GM12878 (cell line): ENCODE measurements around the gene MFN2. TPM values are rescaled to one million over a fixed set of nuclear protein-coding genes. Genes with fewer than 3 reads are reported as not detected.

ENCODE experiments used
- ATAC-seq: fragments of 200-7000 bp; cut with Tn5 transposase; 3 replicates; pipeline ENCODE4 v1.9.1; 2020; ENCODE audit warnings: mild to moderate bottlenecking, moderate library complexity
- BruUV-seq: library from RNA; stranded (reverse); fragments of 400-500 nt; replicated peaks from 2 replicates; lab custom pipeline; 2021; lab: Mats Ljungman, UMichigan
- CTCF ChIA-PET: fragments of 300-600 bp; sonication (Branson Sonifier 250); formaldehyde crosslinking; extraction: SDS; loops from one replicate; lab custom pipeline; 2021; ENCODE audit warnings: inconsistent platforms; lab: Yijun Ruan, JAX
- POLR2A ChIA-PET: fragments of 350-600 bp; formaldehyde crosslinking; extraction: SDS; loops from one replicate; lab custom pipeline; 2021; ENCODE audit warnings: inconsistent platforms; lab: Charles Lee
- RAD21 ChIA-PET: fragments of 300-600 bp; sonication (Branson Sonifier 250); formaldehyde crosslinking; loops from one replicate; lab custom pipeline; 2023; ENCODE audit warnings: antibody characterized with exemption; ENCODE audit not compliant: unreplicated experiment; lab: Charles Lee
- SMC1A ChIA-PET: fragments of 300-600 bp; sonication (Branson Sonifier 250); formaldehyde crosslinking; loops from one replicate; lab custom pipeline; 2023; ENCODE audit not compliant: unreplicated experiment, uncharacterized antibody; lab: Charles Lee
- DNase-seq: peaks from one replicate; pipeline ENCODE4 v3.0.0-alpha.2; 2011; ENCODE audit warnings: low read depth, low spot score
- FAIRE-seq: peaks from 3 replicates; lab custom pipeline; 2011; peaks lifted over from hg19 to GRCh38; lab: Jason Lieb, UNC
- H2AFZ ChIP-seq: 2 replicates; pipeline ENCODE4 v1.6.0; 2011; ENCODE audit warnings: low read depth, low read length, control low read depth; ENCODE audit not compliant: control insufficient read depth
- H3K27ac ChIP-seq: 2 replicates; pipeline ENCODE4 v1.5.1; 2011; ENCODE audit warnings: control low read depth; ENCODE audit not compliant: control insufficient read depth, insufficient read depth
- H3K27me3 ChIP-seq, 2 experiments: replicated peaks in 1 of 2; 2 replicates each; pipeline versions ENCODE4 v1.6.0 to v1.6.1; 2011; ENCODE audit warnings: low read length in 1 of 2; ENCODE audit not compliant: control insufficient read depth in 2 of 2, insufficient read depth in 2 of 2
- H3K36me3 ChIP-seq, 2 experiments: 2 replicates each; pipeline ENCODE4 v1.5.1; 2011; ENCODE audit warnings: low read length in 1 of 2; ENCODE audit not compliant: control insufficient read depth in 2 of 2, insufficient read depth in 2 of 2
- H3K4me1 ChIP-seq: 2 replicates; pipeline ENCODE4 v1.6.1; 2011; ENCODE audit warnings: mild to moderate bottlenecking, low read length, moderate library complexity, mixed read lengths; ENCODE audit not compliant: control insufficient read depth, insufficient read depth
- H3K4me2 ChIP-seq: 2 replicates; pipeline ENCODE4 v1.6.0; 2011; ENCODE audit warnings: control low read depth; ENCODE audit not compliant: control insufficient read depth, insufficient read depth
- H3K4me3 ChIP-seq: fragments of 200-600 bp; sonication (generic); 2 replicates; pipeline ENCODE4 v1.5.1; 2016
- H3K79me2 ChIP-seq: 2 replicates; pipeline ENCODE4 v1.6.0; 2011; ENCODE audit warnings: low read length; ENCODE audit not compliant: control insufficient read depth, insufficient read depth
- H3K9ac ChIP-seq: 2 replicates; pipeline ENCODE4 v1.8.0; 2011; ENCODE audit warnings: low read length, control low read depth, mixed read lengths; ENCODE audit not compliant: control insufficient read depth, insufficient read depth
- H3K9me3 ChIP-seq: replicated peaks from 3 replicates; pipeline ENCODE4 v1.5.1; 2011; ENCODE audit warnings: mild to moderate bottlenecking, low read length; ENCODE audit not compliant: control insufficient read depth, insufficient read depth
- H4K20me1 ChIP-seq: 2 replicates; pipeline ENCODE4 v1.6.0; 2011; ENCODE audit not compliant: control insufficient read depth, insufficient read depth
- BCL11A ChIP-seq: IDR thresholded peaks from 2 replicates; pipeline ENCODE4 v1.6.1; 2011; ENCODE audit warnings: low read depth, low read length
- BHLHE40 ChIP-seq, 2 experiments: fragments of 450-650 bp in 1 of 2; IDR thresholded peaks; 2 replicates each; pipeline ENCODE4 v1.6.1; 2011 to 2017; ENCODE audit warnings: low read depth in 2 of 2, borderline replicate concordance in 1 of 2, improper control_type of control experiment in 1 of 2, low read length in 1 of 2, mild to moderate bottlenecking in 1 of 2
- ETV6 ChIP-seq, 2 experiments: fragments of 450-650 bp in 1 of 2; IDR thresholded peaks in 1 of 2; conservative IDR thresholded peaks in 1 of 2; 2 replicates each; pipeline ENCODE4 v1.6.1; 2014; ENCODE audit warnings: antibody characterized with exemption in 1 of 2, borderline replicate concordance in 1 of 2, low read depth in 1 of 2, mild to moderate bottlenecking in 1 of 2, moderate library complexity in 1 of 2
- IKZF2 ChIP-seq, 2 experiments: fragments of 450-650 bp; IDR thresholded peaks; 2 replicates each; pipeline ENCODE4 v1.6.1; 2017; ENCODE audit warnings: mild to moderate bottlenecking in 2 of 2, moderate library complexity in 2 of 2
- MYB ChIP-seq: fragments of 150-350 bp; IDR thresholded peaks from 2 replicates; pipeline ENCODE4 v1.6.1; 2014; ENCODE audit warnings: mild to moderate bottlenecking, low read depth, low read length, borderline replicate concordance
- NFXL1 ChIP-seq: fragments of 450-650 bp; IDR thresholded peaks from 2 replicates; pipeline ENCODE4 v1.6.1; 2017; ENCODE audit warnings: antibody characterized with exemption, mild to moderate bottlenecking, borderline replicate concordance
- NFYA ChIP-seq: IDR thresholded peaks from 2 replicates; pipeline ENCODE4 v1.6.1; 2011; ENCODE audit warnings: low read depth, mild to moderate bottlenecking, low read length, improper control_type of control experiment, borderline replicate concordance
- NR2C2 ChIP-seq: IDR thresholded peaks from 2 replicates; pipeline ENCODE4 v1.6.1; 2011; ENCODE audit warnings: borderline replicate concordance, low read depth; ENCODE audit not compliant: control insufficient read depth, insufficient read length
- NR2F1 ChIP-seq: fragments of 450-650 bp; conservative IDR thresholded peaks from 2 replicates; pipeline ENCODE4 v1.6.1; 2017; ENCODE audit warnings: mild to moderate bottlenecking
- POLR2AphosphoS5 ChIP-seq: IDR thresholded peaks from 2 replicates; pipeline ENCODE4 v1.6.1; 2011; ENCODE audit warnings: mild to moderate bottlenecking, low read length, inconsistent platforms
- RB1 ChIP-seq: fragments of 450-650 bp; formaldehyde crosslinking; IDR thresholded peaks from 2 replicates; pipeline ENCODE4 v1.6.1; 2017; ENCODE audit warnings: mild to moderate bottlenecking, borderline replicate concordance
- WGBS: methylation state at CpG from one replicate; pipeline ENCODE4 v1.1.6; 2016; ENCODE audit warnings: low lambda C conversion rate; ENCODE audit not compliant: insufficient replicate concordance, insufficient coverage; ENCODE audit errors: missing lambda C conversion rate; 5-methylcytosine and 5-hydroxymethylcytosine counted together
- in situ Hi-C: fragments of 300-500 bp; cut with MboI; formaldehyde crosslinking; loops from 9 replicates; pipeline ENCODE4 v1.14.3; 2018; ENCODE audit warnings: mixed read lengths
- intact Hi-C: fragments of 100-400 bp; cut with micrococcal nuclease; formaldehyde crosslinking; loops from one replicate; pipeline ENCODE4 v1.14.2; 2022; ENCODE audit not compliant: unreplicated experiment
- polyA plus RNA-seq, 11 experiments: library from polyadenylated mRNA; depleted of rRNA in 4 of 11; unstranded in 6 of 11; stranded (reverse) in 5 of 11; fragments of >200 nt; fragmentation: Nextera tagmentation in 4 of 11; fragmentation: Illumina TruSeq in 1 of 11; extraction: Ambion mirVana in 4 of 11; extraction: Trizol in 1 of 11; gene quantifications; 1 replicate in 1 of 11; 2 replicates in 10 of 11; pipeline versions ENCODE4 v1.2.1 to v1.2.3, GENCODE V29; 2011 to 2016; ENCODE audit warnings: inconsistent platforms in 2 of 11, missing spikeins in 2 of 11, low read depth in 1 of 11
- total RNA-seq, 4 experiments: library from RNA; depleted of rRNA in 3 of 4; stranded (reverse); fragments of >200 nt in 3 of 4; fragmentation: Illumina TruSeq in 1 of 4; extraction: Trizol in 1 of 4; gene quantifications; 2 replicates each; pipeline versions ENCODE4 v1.2.1 to v1.2.3, GENCODE V29; 2013 to 2021

Gene MFN2
- total and polyA plus RNA-seq, 10 of the 15 experiments (the other 5 are each of a cell fraction or from before 2014, with no cell fraction given), result 5.3 to 64.4 (median 48.1) TPM

- BruUV-seq, result TSS peak; percentile 76
- Histone ChIP-seq H3K4me2 (peak overlapping the region; percentile 90; the same call in 1 of the 2 replicates), H3K36me3 (no peaks in the 10 kb centered on the region), H3K9me3 (no peaks in the 10 kb centered on the region), H3K79me2 (peaks cover 13% of the 10 kb centered on the region), H3K9ac (peak overlapping the region; percentile 79), H2AFZ (no peak overlapping the region), H3K27ac (peak overlapping the region; percentile 100), H3K27me3 (no peaks in the 10 kb centered on the region), H4K20me1 (no peaks in the 10 kb centered on the region), H3K4me3 (no peak overlapping the region; the same call in 1 of the 2 replicates), H3K4me1 (peaks cover 93% of the 10 kb centered on the region)
- ChIA-PET POLR2A (interaction anchor here (0.6 to 11.1 kb wide), 14 partner anchors 10 to 143 kb away, joined by 3 to 154 read pairs (median 6); partner anchors contain the start of genes MIIP and TNFRSF8), CTCF (interaction anchor here (0.6 to 3.0 kb wide), 13 partner anchors 9 to 36 kb away, joined by 3 to 31 read pairs (median 5); partner anchors contain the start of gene TNFRSF8), SMC1A (interaction anchor here (1.0 to 14.3 kb wide), 10 partner anchors 13 to 97 kb away, joined by 3 to 209 read pairs (median 4); partner anchors contain the start of genes MIIP and TNFRSF8), RAD21 (interaction anchor here (0.7 to 9.9 kb wide), 12 partner anchors 8 to 110 kb away, joined by 3 to 167 read pairs (median 6); partner anchors contain the start of genes MFN2, MIIP and TNFRSF8)
- no peak for FAIRE-seq
- intact Hi-C loops (loop anchor here (5.0 kb wide), 1 partner anchor 49 kb away; no protein-coding TSS in a partner anchor), in situ Hi-C loops (loop anchor here (25.0 kb wide), 1 partner anchor 1661 kb away; the partner anchor contains the start of gene PRDM2)
- 80% methylated on average over 1 of the region's 1 CpG for WGBS
- TF ChIP-seq MYB, result no peak
- no peak for TF ChIP-seq NR2F1
- no peak for DNase-seq
- ATAC-seq, result no peak
Measured at GRCh38 chr1:12051361-12051760, 71.1 kb downstream of the MFN2 start.

- H2AFZ ChIP-seq, result peak overlapping the region; percentile 28
- no peaks in the 10 kb centered on the region for H3K9me3 ChIP-seq
- peak overlapping the region; percentile 45; the same call in 1 of the 2 replicates for H3K4me3 ChIP-seq
- intact Hi-C loops (loop anchor here (1.0 to 5.0 kb wide), 4 partner anchors 8 to 143 kb away; no protein-coding TSS in a partner anchor), in situ Hi-C loops (loop anchor here (25.0 kb wide), 1 partner anchor 1660 kb away; the partner anchor contains the start of gene PRDM2)
- peak overlapping the region; percentile 79 for H3K9ac ChIP-seq
- no peaks in the 10 kb centered on the region for H4K20me1 ChIP-seq
- RAD21 ChIA-PET, result interaction anchor here (0.7 to 9.9 kb wide), 15 partner anchors 8 to 110 kb away, joined by 3 to 167 read pairs (median 4); partner anchors contain the start of genes MFN2, MIIP and TNFRSF8
- SMC1A ChIA-PET, result interaction anchor here (1.0 to 14.3 kb wide), 8 partner anchors 14 to 96 kb away, joined by 3 to 209 read pairs (median 6); partner anchors contain the start of genes MIIP and TNFRSF8
- POLR2A ChIA-PET, result interaction anchor here (0.7 to 11.1 kb wide), 14 partner anchors 7 to 144 kb away, joined by 3 to 154 read pairs (median 7); partner anchors contain the start of genes MIIP and TNFRSF8
- CTCF ChIA-PET, result interaction anchor here (0.8 to 3.0 kb wide), 12 partner anchors 9 to 48 kb away, joined by 3 to 31 read pairs (median 6); partner anchors contain the start of gene TNFRSF8
- no peaks in the 10 kb centered on the region for H3K27me3 ChIP-seq
- H3K4me2 ChIP-seq, result peak overlapping the region; percentile 90
- 2% methylated on average over 6 of the region's 9 CpGs for WGBS
- ATAC-seq (peak; percentile 79), DNase-seq (peak; percentile 96), FAIRE-seq (peak; percentile 80)
- peak overlapping the region; percentile 100 for H3K27ac ChIP-seq
- no peaks in the 10 kb centered on the region for H3K36me3 ChIP-seq
- peaks cover 93% of the 10 kb centered on the region for H3K4me1 ChIP-seq
- no TSS peak for BruUV-seq
- H3K79me2 ChIP-seq, result peaks cover 9% of the 10 kb centered on the region
- 0 out of 2 replicates have a peak, but pooled peaks have one; percentile 22 for TF ChIP-seq RB1
- TF ChIP-seq IKZF2 (IDR thresholded peaks at IDR 0.05), result peak; percentile 93 to 96
- peak; percentile 97 for TF ChIP-seq BCL11A
- peak; percentile 81; a peak in 3 of 4 replicates for TF ChIP-seq BHLHE40 (IDR thresholded peaks at IDR 0.05; ENCODE audit: borderline replicate concordance in 1 of 2, low read depth in 2 of 2, low read length in 1 of 2)
- no peak for TF ChIP-seq NFXL1
- TF ChIP-seq NFYA, result no peak
- no peak for TF ChIP-seq NR2C2
- peak; percentile 50; the same call in 1 of the 2 replicates for TF ChIP-seq POLR2AphosphoS5
- TF ChIP-seq ETV6 (conservative IDR thresholded peaks at IDR 0.05 in 1 of 2, IDR thresholded peaks at IDR 0.05 in 1 of 2; ENCODE audit: borderline replicate concordance in 1 of 2, low read depth in 1 of 2), result peak in 1 of 2 experiments; percentile 75; a peak in 2 of 4 replicates
Measured at GRCh38 chr1:12052008-12052573, 71.8 kb downstream of the MFN2 start.
